ENCODE results near the gene IL1RAPL2.

GRCh38 chrX:104995546-104995945 lies 429.5 kb downstream of the IL1RAPL2 start:
- no peak for TF ChIP-seq CTCF (conservative IDR thresholded peaks at IDR 0.05)
- no peak for TF ChIP-seq EZH2 (IDR thresholded peaks at IDR 0.05; ENCODE audit: low read depth)

Data from PC-9 (cell line).